Smooth muscle cell of the brain vasculature (primary cell): Measurements from ENCODE around the gene NPIPA1.
"Not testable (repeated sequence)": the region's sequence is repeated elsewhere in the genome, so short reads cannot be mapped to it uniquely, and the experiment has no call there.

Source experiments
- DNase-seq: peaks from one replicate; pipeline ENCODE4 v3.0.0-alpha.2; 2012; ENCODE audit warnings: low read depth, low spot score

The NPIPA1 gene

GRCh38 chr16:14930246-14930645 is 7.0 kb upstream of the NPIPA1 start:
- DNase-seq, result not testable (repeated sequence)

GRCh38 chr16:14930971-14931370 is 6.3 kb upstream of the NPIPA1 start:
- DNase-seq, result not testable (repeated sequence)

- DNase-seq, result not testable (repeated sequence)
These were observed 4.5 kb upstream of the NPIPA1 start for GRCh38 chr16:14932581-14933375.

- not testable (repeated sequence) for DNase-seq
These were observed 751 bp downstream of the NPIPA1 start for GRCh38 chr16:14937994-14938393.

- DNase-seq, result not testable (repeated sequence)
These were observed 5.4 kb downstream of the NPIPA1 start for GRCh38 chr16:14942686-14943085.

GRCh38 chr16:14955546-14956231 is 18.4 kb downstream of the NPIPA1 start:
- no peak for DNase-seq

GRCh38 chr16:14957576-14958322 is 20.5 kb downstream of the NPIPA1 start:
- no peak for DNase-seq

- no peak for DNase-seq
These were observed 21.0 kb downstream of the NPIPA1 start for GRCh38 chr16:14958323-14958600.

- DNase-seq, result no peak
These were observed 21.7 kb downstream of the NPIPA1 start for GRCh38 chr16:14958970-14959369.

- no peak for DNase-seq
These were observed 24.4 kb downstream of the NPIPA1 start for GRCh38 chr16:14961405-14962186.

GRCh38 chr16:14963281-14964173 is 26.3 kb downstream of the NPIPA1 start:
- DNase-seq, result no peak

GRCh38 chr16:14965328-14965727 is 28.1 kb downstream of the NPIPA1 start:
- DNase-seq, result no peak

- DNase-seq, result not testable (repeated sequence)
These were observed 32.6 kb downstream of the NPIPA1 start for GRCh38 chr16:14969795-14970194.

- not testable (repeated sequence) for DNase-seq
These were observed 34.5 kb downstream of the NPIPA1 start for GRCh38 chr16:14971621-14972228.

GRCh38 chr16:14973785-14974322 is 36.6 kb downstream of the NPIPA1 start:
- DNase-seq, result not testable (repeated sequence)

GRCh38 chr16:14974331-14974655 is 37.0 kb downstream of the NPIPA1 start:
- not testable (repeated sequence) for DNase-seq

GRCh38 chr16:14974656-14975417 is 37.6 kb downstream of the NPIPA1 start, which contains the start of gene PDXDC1:
Gene PDXDC1 (plus strand): TSS chr16:14975026. CDS start chr16:14975200, 174 bp downstream.
- DNase-seq, result peak; percentile 51

- DNase-seq, result not testable (repeated sequence)
These were observed 38.4 kb downstream of the NPIPA1 start for GRCh38 chr16:14975418-14976194.
